SU-DHL-6 (cell line): Measurements from ENCODE around the gene CELF6.

Experiments
- EZH2phosphoT487 ChIP-seq: fragments of 200-600 bp; sonication (generic), shearing (Covaris generic); conservative IDR thresholded peaks from 2 replicates; pipeline ENCODE4 v1.6.1; 2018; ENCODE audit warnings: mild to moderate bottlenecking, antibody characterized with exemption, low read length, moderate library complexity, mixed read lengths
- TF ChIP-seq, protein P1 (sequence below): fragments of 200-600 bp; sonication (generic); IDR thresholded peaks from one replicate; pipeline ENCODE4 v1.5.1; 2017; ENCODE audit warnings: antibody characterized with exemption, mild to moderate bottlenecking, low read length, moderate library complexity; ENCODE audit not compliant: insufficient read depth, poor library complexity, severe bottlenecking

- no peak for TF ChIP-seq EZH2phosphoT487
- TF ChIP-seq, protein P1, sequence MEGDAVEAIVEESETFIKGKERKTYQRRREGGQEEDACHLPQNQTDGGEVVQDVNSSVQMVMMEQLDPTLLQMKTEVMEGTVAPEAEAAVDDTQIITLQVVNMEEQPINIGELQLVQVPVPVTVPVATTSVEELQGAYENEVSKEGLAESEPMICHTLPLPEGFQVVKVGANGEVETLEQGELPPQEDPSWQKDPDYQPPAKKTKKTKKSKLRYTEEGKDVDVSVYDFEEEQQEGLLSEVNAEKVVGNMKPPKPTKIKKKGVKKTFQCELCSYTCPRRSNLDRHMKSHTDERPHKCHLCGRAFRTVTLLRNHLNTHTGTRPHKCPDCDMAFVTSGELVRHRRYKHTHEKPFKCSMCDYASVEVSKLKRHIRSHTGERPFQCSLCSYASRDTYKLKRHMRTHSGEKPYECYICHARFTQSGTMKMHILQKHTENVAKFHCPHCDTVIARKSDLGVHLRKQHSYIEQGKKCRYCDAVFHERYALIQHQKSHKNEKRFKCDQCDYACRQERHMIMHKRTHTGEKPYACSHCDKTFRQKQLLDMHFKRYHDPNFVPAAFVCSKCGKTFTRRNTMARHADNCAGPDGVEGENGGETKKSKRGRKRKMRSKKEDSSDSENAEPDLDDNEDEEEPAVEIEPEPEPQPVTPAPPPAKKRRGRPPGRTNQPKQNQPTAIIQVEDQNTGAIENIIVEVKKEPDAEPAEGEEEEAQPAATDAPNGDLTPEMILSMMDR, result no peak
Observed at GRCh38 chr15:72280751-72281150, 39.2 kb downstream of the CELF6 start.
